GM19452 (cell line): ENCODE measurements around the gene SOX15.
A peak's percentile ranks its signal among the peaks of the same experiment; 100 is the strongest.
"Not testable (repeated sequence)": the region's sequence is repeated elsewhere in the genome, so short reads cannot be mapped to it uniquely, and the experiment has no call there.

ENCODE experiments used
- ATAC-seq: cut with Tn5 transposase; IDR thresholded peaks from one replicate; pipeline ENCODE4 v1.9.1; 2021; ENCODE audit not compliant: unreplicated experiment

SOX15 gene

DNA sequence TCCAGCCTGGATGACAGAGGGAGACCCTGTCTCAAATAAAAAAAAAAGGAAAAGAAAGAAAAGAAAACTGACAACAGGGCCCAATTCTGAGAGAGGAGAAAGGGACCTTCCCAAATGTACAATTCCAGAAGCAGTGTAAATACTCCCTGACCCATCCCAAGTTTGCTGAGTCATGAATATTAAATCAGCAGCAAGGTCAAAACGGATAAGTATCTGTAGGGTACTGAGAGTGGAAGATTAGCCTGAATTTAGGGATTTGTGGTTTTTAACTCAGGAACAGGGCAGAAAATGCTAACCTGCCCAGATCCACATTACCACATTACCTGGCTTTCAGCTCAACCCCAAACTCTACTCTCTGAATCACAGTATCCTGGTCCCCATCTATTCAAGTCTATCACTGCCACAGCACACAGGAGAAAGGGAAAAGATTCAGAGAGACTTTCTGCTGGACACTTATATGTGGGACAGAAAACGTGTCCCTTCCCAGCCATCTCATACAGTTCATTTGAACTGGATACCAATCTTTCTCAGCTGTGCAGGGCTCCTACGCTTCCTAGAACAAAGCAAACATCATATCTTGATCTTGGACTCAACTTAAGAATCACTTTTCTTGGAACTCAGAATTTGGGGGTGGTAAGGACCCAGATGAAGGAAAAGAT, 21.9 kb upstream of the SOX15 start:
- no peak for ATAC-seq

DNA sequence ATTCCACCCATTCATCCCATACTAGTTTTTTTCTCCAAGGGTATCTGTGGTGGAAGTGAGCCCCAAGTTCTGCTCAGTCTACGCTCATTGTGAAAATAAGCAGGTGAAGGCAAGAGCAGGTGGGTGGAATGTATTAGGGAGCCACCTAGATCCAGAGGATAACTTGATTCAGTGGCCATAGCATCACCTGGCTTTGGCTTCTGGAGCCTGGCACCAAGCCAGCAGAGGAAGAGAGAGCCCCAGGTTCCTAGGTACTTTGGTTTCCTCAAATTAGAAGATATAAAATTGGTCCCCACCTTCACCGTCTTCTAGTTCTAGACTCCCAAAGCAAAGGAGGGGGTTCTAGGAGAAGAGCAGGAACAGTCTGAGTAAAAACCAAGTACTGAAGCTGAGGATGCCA, 20.7 kb upstream of the SOX15 start:
- ATAC-seq = no peak

DNA sequence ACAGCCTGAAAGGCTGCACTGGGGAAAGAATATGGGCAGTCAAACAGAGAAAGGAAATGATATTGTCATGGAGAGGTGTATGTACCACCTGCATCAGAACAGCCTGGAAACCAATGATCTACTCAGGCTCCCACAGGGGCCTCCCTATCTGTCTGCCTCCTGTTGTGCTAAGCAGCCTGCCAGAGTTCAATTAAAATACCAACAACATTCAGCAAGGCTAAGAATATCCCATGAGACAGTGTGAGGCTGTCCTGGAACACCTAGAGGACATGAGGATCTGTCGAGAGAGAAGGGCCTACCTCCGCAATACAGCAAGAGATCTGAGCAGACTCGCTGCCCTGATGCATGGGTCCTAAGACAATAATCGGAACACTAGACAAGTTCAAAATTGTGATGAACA, 16.4 kb upstream of the SOX15 start:
- ATAC-seq = no peak

DNA sequence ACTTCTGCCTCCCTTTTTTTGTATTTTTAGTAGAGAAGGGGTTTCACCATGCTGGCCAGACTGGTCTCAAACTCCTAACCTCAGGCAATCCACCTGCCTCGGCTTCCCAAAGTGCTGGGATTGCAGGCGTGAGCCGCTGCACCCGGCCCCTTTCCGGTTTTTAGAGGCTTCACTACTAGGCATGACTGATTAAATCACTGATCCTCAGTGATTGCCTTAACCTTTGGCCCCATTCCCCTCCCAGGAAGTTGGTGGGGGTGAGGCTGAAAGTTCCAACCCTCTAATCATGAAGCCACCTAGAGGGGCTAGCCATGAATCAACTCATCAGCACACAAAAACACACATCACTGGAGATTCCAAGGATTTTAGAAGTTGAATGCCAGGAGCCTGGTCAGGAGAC, 7.7 kb upstream of the SOX15 start:
- ATAC-seq = not testable (repeated sequence)

DNA sequence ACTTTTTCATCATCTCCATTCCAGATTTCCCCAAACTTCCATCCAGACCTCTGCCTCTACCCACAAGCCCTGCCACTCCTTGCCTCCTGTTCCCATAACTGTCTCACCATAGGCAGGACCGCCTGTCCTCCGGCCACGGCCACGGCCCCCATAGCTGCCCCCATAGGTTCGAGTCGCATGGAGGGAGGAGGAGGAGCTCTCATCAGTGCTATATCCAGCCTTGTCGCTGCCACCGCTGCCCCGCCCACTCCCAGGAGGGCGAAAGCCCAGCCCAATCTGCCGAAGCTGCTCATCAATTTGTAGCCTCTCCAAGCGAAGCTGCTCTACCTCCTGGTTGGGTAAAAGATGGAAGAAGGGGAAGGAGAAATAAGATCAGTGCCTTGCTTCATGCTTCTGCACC, 3.4 kb upstream of the SOX15 start:
- ATAC-seq = no peak

DNA sequence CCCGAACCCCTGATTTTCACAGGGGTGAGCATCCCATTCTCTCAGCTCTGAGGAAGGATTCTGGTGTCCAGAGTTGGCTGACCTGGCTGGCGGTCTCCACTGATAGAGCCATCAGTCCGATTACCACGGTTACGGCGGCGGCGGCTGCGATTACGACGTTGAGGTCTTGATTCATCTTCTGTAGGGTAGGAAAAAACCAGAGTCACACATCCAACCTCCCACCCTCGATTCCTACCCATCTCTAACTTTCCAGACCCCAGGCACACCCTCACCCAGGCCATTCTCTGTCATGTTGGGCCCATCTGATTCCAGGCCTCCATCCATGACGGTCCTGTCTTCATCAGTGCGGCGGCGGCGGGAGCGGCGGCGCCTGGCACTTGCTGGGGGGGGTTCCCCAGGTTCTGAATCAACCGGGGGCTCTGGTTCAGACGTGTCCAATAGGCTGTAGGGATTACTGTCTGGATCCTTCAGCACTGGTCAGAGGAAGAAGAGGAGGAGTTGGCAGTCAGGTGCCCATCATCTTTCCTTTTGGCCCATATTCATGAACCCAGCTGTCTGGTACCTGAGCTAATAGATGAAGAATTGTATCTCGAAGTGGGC, 2.6 kb upstream of the SOX15 start:
- ATAC-seq = no peak

DNA sequence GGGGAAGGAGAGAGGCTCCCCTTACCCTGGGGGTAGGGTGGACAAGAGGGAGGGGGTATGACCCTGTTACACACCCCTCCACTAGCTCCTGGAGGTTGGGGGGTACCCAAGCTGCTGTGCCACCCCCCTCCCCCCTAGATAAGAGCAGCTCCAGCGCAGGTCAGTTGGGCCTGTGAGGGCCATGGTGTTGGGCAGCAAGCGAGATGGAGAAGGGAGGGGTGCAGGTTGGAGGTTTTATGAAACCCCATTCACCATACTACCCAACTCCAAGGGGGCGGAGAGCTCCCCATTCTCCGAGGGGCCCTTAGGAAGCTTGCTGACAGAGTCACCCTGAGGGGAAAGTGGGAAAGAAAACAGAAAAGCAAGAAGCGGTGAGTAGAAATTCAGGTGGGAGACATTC, 1.7 kb upstream of the SOX15 start:
- ATAC-seq = no peak

DNA sequence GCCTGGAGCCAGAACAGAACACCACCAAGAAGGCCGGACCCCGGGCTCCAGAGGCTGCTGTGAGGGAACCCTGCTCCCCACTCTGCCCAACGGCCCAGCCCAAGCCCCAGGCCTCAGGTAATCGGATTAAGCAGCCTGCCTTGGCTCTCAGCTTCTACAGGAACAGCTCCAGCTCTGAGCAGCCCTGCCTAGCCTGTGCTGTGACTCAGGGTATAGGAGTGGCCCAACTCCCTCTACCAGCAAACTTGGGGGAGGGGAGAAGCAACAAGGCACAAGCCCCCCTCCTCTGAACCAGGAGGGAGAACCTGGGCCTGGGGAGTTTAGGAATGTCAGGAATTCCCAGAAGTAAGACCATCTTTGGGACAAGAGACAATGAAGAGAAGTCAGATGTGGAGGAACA, 849 bp upstream of the SOX15 start:
- no peak for ATAC-seq

DNA sequence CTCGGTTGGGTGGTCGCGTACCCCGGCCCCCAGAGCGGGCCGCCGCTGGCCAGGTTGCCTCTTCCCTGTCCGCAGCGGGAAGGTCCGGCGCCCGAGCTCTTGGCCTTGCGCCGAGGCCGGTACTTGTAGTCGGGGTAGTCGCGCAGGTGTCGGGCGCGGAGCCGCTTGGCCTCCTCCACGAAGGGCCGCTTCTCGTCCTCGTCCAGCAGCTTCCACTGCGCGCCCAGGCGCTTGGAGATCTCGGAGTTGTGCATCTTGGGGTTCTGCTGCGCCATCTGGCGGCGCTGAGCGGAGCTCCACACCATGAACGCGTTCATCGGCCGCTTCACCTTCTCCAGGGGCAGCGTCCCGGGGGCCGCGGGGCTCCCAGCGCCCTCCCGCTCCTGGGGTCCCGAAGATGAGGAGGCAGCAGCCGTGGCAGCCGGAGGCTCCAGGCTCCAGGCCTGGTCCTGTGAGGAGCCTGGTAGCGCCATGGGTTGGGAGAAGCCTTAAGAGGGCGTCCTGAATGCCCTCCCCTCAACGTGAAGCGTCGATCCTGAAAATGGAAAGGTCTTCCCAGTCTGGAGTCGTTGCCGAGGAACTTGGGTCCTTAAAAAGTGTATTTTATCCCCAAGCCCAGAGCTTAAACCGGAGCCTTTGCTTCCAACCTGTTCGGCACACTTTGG, 558 bp downstream of the SOX15 start:
- no peak for ATAC-seq

DNA sequence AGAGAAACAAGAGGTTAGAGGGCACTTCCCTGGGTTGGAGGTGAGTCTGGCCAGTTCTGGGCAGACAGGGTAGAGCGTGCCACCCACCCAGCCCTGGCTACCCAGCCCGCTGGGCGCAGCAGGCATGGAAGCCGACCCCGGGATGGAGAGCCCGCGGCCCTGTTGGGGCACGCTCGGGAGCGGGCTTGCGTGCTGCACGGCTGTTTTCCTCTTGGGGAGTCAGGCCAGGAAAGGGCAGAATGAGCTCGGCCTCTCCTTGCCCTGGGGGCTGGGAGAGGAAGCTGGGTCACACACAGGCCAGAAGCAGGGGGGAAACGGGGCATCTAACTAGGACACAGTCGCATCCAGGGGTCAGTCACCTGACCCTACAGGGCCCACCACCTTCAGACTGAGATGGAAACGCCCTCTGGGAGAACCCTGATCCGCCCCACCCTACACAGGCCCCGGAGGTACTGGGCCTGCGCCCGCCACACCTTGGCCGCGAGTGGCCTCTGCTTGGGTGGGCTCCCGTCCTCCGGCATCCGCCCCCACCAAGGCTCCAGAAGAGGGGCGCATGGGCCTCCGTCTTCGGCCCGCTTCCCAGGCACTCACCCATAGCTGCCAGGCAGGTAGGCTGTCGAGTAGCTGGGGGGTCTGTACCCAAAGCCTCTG, 1.2 kb downstream of the SOX15 start:
- no peak for ATAC-seq

DNA sequence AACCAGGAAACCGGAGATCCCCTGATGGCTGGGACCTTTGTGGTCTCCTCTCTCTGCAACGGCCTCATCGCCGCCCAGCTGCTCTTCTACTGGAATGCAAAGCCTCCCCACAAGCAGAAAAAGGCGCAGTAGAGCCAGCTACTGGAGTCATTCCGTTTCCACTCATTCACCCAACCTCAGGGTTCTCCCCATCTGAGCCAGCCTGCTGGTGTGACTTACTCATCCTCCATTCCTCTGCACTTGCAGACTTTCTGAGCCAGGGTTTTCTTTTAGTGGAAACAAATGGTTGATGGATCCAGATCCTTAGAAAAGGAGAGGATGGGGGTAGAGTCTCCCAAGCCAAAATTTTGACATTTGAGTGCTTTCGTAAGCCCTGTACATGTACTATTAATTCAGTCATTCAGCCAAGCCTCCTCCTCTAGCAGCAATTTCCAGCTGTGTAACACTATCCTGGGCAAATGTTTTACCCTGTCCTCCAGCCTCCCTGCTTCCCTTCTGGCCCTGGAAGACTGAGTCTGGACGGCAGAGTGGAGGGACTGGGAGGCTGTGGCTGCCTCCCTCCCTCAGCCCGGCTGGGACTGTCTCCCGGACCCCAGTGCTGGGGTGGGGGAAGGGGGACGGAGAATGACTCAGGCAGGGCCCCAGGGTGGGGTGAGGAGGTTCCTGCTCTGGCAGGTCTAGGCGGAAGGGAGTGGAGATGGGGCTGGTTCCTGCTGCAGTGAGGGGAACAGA, 2.3 kb downstream of the SOX15 start:
- no peak for ATAC-seq

DNA sequence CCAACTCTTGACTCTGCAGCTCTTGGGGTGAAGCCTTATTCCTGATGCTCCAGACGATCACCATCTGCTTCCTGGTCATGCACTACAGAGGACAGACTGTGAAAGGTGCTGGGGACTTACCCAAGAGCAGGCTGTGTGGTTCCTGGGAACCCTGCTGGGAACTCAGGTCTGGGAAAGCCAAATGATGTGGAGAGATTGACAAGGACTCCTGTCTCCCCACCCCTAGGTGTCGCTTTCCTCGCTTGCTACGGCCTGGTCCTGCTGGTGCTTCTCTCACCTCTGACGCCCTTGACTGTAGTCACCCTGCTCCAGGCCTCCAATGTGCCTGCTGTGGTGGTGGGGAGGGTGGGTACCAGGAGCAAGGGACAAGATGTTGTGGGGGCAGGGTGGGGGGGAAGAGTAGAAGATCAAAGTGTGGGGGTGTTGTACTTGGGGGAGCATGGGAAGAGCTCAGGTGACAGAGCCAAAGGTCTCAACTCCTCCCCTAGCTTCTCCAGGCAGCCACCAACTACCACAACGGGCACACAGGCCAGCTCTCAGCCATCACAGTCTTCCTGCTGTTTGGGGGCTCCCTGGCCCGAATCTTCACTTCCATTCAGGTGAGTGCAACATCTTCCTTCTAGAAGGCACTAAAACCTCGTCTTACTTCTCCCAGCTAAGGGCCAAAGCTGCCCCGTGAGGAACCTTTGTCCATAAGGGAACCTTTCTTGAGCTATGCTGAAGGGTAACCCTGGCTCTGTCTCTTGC, 3.0 kb downstream of the SOX15 start:
- ATAC-seq = no peak

DNA sequence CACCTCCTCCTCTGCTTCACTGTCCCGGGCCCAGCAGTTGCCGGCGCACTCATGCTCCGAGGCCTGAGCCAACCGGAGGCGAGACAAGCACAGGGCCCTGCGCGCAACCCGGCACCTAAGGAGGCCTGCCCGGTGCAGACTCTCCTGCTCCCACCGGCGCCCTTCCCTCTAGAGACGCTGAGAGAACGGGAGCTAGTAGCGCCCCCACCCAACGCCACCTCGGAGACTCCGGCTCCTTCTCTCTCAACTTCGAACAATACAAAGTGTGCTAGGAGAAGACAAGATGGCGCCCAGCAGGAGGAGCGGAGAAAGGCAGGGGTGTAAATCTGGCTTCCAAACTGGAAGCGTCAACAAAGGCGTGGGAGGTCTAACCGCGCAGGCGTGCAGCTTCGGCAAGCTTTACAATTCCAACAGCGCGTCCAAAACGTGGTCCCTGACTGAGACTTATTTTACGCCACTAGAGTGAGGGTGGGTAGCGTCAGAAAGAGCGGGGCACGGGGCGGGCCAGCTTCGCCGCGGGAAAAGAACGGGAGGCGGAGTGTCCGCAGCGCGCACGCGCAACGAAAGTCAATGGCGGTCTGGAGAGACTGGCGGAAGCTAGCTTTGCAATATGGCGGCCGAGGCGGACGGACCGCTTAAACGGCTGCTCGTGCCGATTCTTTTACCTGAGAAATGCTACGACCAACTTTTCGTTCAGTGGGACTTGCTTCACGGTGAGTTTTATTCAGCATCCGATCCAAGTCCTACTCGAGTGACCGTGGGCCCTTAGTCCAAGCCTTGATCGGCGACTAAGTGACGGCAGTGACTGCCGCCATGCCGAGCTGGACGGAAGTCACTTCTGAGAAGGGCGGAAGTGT, 6.4 kb downstream of the SOX15 start, which contains the start of gene MPDU1:
MPDU1 (plus strand) TSS at position 600 of the 857 bp plus-strand sequence; CDS start at position 611, 11 bp downstream.
- ATAC-seq = peak; percentile 71

DNA sequence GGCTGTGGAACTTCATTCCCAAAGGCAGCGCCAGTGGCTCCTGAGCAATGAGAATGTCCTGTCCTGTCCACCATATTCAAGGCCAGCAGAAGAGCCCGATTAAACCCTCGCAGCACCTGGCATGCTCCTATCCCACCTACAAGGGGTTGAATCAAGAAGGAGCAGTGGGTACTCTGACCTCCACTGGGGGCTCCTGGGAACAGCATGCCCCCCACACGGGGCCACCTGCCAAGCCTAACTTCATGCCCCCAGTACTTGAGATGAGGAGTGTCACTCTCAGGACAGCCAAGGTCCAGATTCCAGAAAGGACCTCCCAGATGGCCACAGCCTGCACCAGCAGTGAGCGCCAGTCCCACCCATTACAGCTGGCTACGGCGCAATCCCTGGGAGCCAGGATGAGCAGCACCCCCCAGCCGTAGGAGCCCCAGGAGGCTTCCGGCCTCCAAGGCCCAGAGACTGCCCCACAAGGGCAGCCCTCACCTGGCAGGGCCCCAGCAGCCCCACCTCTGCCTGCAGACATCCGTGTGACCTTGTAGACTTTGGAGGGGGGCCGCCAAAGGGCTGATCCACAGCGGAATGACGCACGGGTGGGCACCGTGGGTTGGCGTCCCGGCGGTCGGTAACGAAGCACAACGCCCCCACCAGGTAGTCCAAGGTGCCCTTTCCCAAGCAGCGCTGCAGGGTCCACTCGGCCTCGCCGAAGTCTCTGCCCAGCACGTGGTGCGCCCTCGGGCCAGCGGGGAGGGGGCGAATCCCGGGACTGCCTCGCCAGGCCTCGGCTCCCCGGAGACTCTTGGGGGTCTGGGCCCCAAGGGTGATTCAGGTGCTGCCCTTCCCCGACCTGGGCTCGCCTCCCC, 7.3 kb downstream of the SOX15 start:
- ATAC-seq = no peak

DNA sequence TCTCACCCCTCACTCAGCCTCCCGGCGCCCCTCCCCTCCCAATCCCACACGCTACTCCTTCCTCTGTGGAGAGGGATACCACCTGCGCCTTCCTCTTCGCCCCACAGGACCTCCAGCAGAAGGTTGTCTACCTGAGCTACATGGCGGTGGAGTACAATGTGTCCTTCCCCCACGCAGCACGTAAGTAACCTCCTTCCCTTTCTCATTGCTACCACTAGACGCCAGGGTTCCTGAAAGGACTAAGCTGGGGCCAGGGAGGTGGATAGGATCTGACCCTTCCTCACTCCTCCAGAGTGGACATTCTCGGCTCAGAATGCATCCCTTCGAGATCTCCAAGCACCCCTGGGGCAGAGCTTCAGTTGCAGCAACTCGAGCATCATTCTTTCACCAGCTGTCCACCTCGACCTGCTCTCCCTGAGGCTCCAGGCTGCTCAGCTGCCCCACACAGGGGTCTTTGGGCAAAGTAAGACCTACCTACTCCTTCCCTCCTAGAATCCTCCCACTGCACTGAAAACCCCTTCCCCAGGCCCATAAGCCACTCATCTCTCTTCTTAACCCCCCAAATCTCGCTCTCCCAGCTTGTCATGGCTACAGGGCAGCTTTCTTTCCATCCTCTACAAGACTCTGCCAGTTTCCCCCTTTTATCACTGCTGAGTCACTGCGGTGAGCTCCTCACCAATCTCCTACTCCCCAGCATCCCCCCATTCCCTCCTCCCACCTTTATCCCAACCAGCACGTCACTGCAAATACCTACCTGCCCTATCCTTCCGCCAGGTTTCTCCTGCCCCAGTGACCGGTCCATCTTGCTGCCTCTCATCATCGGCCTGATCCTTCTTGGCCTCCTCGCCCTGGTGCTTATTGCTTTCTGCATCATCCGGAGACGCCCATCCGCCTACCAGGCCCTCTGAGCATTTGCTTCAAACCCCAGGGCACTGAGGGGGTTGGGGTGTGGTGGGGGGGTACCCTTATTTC, 9.0 kb downstream of the SOX15 start:
- no peak for ATAC-seq

DNA sequence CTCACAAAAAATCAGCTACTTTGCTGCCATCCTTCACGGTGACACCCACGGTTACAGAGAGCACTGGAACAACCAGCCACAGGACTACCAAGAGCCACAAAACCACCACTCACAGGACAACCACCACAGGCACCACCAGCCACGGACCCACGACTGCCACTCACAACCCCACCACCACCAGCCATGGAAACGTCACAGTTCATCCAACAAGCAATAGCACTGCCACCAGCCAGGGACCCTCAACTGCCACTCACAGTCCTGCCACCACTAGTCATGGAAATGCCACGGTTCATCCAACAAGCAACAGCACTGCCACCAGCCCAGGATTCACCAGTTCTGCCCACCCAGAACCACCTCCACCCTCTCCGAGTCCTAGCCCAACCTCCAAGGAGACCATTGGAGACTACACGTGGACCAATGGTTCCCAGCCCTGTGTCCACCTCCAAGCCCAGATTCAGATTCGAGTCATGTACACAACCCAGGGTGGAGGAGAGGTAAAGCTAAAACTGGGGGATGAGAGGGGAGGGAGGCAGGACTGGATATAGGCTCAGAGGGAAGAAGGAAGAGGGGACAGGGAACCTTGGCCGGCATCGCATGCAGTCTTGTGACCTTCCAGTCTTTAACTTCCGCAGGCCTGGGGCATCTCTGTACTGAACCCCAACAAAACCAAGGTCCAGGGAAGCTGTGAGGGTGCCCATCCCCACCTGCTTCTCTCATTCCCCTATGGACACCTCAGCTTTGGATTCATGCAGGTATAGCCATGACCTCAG, 9.9 kb downstream of the SOX15 start:
- no peak for ATAC-seq
